ENCODE measurements around the gene TMEM212. TPM values are rescaled to one million over a fixed set of nuclear protein-coding genes. Genes with fewer than 3 reads are reported as not detected.

The TMEM212 gene
- total RNA-seq, 1 experiment from 2014 or later = not detected

DNA sequence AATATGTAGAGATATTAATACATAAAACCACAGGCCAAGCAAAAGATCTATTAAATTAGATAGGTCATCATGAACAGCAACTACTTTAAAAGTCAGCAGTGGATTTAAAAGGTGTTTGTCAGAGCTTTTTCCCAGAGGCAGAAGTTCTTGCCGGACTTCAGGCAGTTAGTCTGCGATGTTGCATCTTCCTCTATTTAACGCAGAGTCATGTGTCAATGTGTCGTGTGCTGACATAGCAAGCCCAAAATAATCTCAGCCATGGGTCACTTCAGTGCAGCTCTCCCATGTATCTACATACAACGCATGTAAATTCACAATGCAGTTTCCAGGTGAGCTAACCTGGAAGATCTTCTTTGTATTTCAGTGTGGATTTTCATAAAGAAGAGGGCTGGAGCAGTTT is 8.0 kb upstream of the TMEM212 start:
- no peak overlapping the region for H3K27ac Mint-ChIP-seq
- Histone ChIP-seq H3T11ph (ENCODE audit: low read length) (no peak overlapping the region), H3K79me1 (ENCODE audit: insufficient read depth, low read depth, low read length, poor library complexity, severe bottlenecking) (no peaks in the 10 kb centered on the region), H3K27ac (ENCODE audit: insufficient read length, low read depth, low read length) (no peak overlapping the region), H3K9ac (ENCODE audit: extremely low read depth, insufficient read length, low read length) (no peak overlapping the region), H3K18ac (ENCODE audit: insufficient read length, low read depth, low read length) (no peak overlapping the region), H4K8ac (replicated peaks; ENCODE audit: insufficient read length, low read depth, low read length) (no peak overlapping the region), H3K14ac (ENCODE audit: insufficient read depth, low read length) (no peak overlapping the region), H3K4ac (ENCODE audit: low read depth, low read length) (no peak overlapping the region), H3K23me2 (ENCODE audit: insufficient read length, low read depth, low read length, poor library complexity, severe bottlenecking) (no peaks in the 10 kb centered on the region), H2AK5ac (ENCODE audit: insufficient read length, low read length) (no peak overlapping the region), H4K91ac (ENCODE audit: insufficient read length, low read depth, low read length) (no peak overlapping the region), H3K4me1 (ENCODE audit: insufficient read depth, low read length) (0 out of 2 replicates have a peak, but pooled peaks cover 2% of the 10 kb centered on the region), H2BK120ac (ENCODE audit: low read depth, low read length, poor library complexity, severe bottlenecking) (no peak overlapping the region), H3K56ac (ENCODE audit: insufficient read length, low read depth, low read length) (no peak overlapping the region), H2BK5ac (ENCODE audit: insufficient read length, low read length) (no peak overlapping the region), H2BK20ac (ENCODE audit: low read depth, low read length, poor library complexity, severe bottlenecking) (no peak overlapping the region), H2BK12ac (ENCODE audit: insufficient read length, low read depth, low read length) (no peak overlapping the region), H3K79me2 (ENCODE audit: insufficient read depth, low read length) (no peaks in the 10 kb centered on the region), H4K5ac (ENCODE audit: insufficient read length, low read depth, low read length) (no peak overlapping the region), H3K27me3 (ENCODE audit: insufficient read depth, low read length) (no peaks in the 10 kb centered on the region), H3K4me2 (ENCODE audit: insufficient read depth, insufficient read length, low read length) (no peak overlapping the region), H2AFZ (ENCODE audit: low read length) (no peak overlapping the region), H4K20me1 (ENCODE audit: control insufficient read depth, insufficient read depth, insufficient read length) (no peaks in the 10 kb centered on the region), H3K9me3 (ENCODE audit: control insufficient read depth, low read depth, low read length) (no peaks in the 10 kb centered on the region), H3K23ac (ENCODE audit: insufficient read length, low read depth, low read length) (no peak overlapping the region), H2BK15ac (ENCODE audit: low read depth, low read length) (no peak overlapping the region)
- peaks cover 8 to 9% of the 10 kb centered on the region in 2 experiments for H3K4me1 Mint-ChIP-seq
- no peak for DNase-seq
- no peaks in the 10 kb centered on the region for H3K36me3 Mint-ChIP-seq (ENCODE audit: insufficient read depth in 1 of 3, low read depth in 3 of 3)
- no peak overlapping the region for H3K4me3 Mint-ChIP-seq
- no CpG with 5 or more reads among the region's 5 CpGs for WGBS (ENCODE audit: extremely low coverage, insufficient read length, low lambda C conversion rate)
- H3K9me3 Mint-ChIP-seq = no peaks in the 10 kb centered on the region
- no peaks in the 10 kb centered on the region for H3K27me3 Mint-ChIP-seq (ENCODE audit: low read depth)
- no peak for TF ChIP-seq CTCF (conservative IDR thresholded peaks at IDR 0.05)

Data from H9 (cell line).